Mucosa of descending colon (tissue), 3 donors: ENCODE data around the gene C1orf198. TPM values are rescaled to one million over a fixed set of nuclear protein-coding genes. Genes with fewer than 3 reads are reported as not detected.

Source experiments
- ATAC-seq: fragments of 200-7000 bp; cut with Tn5 transposase; one replicate; pipeline ENCODE4 v1.9.1; 2020; ENCODE audit warnings: mild to moderate bottlenecking, moderate library complexity
- DNase-seq, 3 donors: peaks; one replicate each; pipeline ENCODE4 v3.0.0-alpha.2; 2020
- H3K36me3 ChIP-seq: fragments of 200-600 bp; one replicate; pipeline ENCODE4 v1.8.0; 2021; ENCODE audit warnings: low read depth, mild to moderate bottlenecking
- H3K4me1 ChIP-seq: fragments of 200-600 bp; one replicate; pipeline ENCODE4 v1.8.0; 2021; ENCODE audit warnings: low read depth, mild to moderate bottlenecking
- H3K4me3 ChIP-seq: fragments of 200-600 bp; one replicate; pipeline ENCODE4 v1.8.0; 2021; ENCODE audit warnings: mild to moderate bottlenecking
- H3K9me3 ChIP-seq: fragments of 200-600 bp; one replicate; pipeline ENCODE4 v1.8.0; 2021; ENCODE audit warnings: mild to moderate bottlenecking
- intact Hi-C, 2 donors: fragments of 100-400 bp; cut with DNase I in 1 of 2; cut with micrococcal nuclease in 1 of 2; formaldehyde crosslinking; loops; one replicate each; pipeline versions ENCODE4 v1.11.0 to v1.11.1; 2022; cut with DNase I, micrococcal nuclease
- total RNA-seq, 3 donors: library from RNA; stranded (reverse); fragmentation: NEBNext Ultra II Directional in 2 of 3; extraction: Animal tissue kit (Norgen Biotek cat#: 25700) in 2 of 3; gene quantifications; one replicate each; pipeline versions ENCODE4 v1.2.1 to v1.2.4, GENCODE V29; 2021 to 2023
- TF ChIP-seq, protein P1 (sequence below): fragments of 200-600 bp; IDR thresholded peaks from one replicate; pipeline ENCODE4 v1.8.0; 2022; ENCODE audit warnings: antibody characterized with exemption, mild to moderate bottlenecking
- donor health status: DM: no; HTN: no; CAD: no; lungs with moderate emphysema.
- donor health status: DM: no; HTN: no; CAD: no.
- donor health status: DM: no; HTN: yes; CAD: no.

C1orf198 gene
- total RNA-seq, 3 donors from 2014 or later: 9.8 to 35.9 (median 15.5) TPM

DNA sequence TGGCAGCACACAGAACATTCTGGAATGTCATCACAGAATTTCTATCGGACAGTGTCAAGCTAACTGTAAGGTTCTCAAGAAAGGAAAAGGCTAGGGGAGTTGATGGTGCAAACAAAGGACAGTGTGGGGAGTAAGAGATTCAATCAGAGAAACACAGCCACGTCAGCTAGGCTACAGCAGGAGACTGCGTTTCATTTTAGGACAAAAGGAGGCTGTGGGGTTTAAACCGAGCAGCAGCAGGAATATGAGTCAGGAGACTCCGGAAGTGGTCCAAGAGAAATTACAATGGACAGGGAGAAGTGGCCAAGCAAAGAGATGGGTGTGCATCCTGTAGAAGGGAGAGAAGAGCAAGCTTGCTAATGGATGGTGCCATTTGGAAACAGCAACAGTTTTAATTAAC lies 37.4 kb upstream of the C1orf198 start:
- DNase-seq: no peak
- H3K36me3 ChIP-seq: no peaks in the 10 kb centered on the region
- intact Hi-C loops: no loop called here

DNA sequence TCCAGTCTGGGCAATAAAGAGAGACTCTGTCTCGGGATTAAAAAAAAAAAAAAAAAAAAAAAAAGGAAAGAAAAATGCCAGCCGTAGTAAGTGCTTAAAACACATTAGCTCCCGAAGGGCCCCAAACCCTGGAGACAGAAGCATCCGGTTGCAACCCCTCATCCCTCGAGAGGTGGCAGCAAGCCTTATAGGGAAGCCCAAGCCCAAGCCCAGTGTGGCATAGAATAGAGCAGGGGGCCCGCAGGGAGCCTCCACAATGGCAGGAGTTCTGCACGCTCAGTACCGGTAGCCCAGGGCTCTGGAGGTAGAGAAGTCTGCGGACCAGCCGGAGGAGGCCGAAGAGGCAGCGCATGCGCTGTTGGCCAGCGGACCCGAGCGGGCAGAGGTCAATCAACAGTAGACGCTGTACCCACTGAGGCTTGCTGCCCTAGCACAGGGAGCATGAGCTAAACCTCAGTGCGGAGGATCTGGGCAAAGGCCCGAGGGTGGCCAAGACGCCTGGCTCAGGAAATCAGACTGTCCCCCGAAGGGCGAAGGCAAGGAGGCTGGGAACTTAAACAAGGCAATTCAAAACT lies 34.1 kb upstream of the C1orf198 start:
- Histone ChIP-seq H3K9me3 (no peaks in the 10 kb centered on the region), H3K4me3 (no peak overlapping the region), H3K36me3 (no peaks in the 10 kb centered on the region), H3K4me1 (no peaks in the 10 kb centered on the region)
- TF ChIP-seq, protein P1, sequence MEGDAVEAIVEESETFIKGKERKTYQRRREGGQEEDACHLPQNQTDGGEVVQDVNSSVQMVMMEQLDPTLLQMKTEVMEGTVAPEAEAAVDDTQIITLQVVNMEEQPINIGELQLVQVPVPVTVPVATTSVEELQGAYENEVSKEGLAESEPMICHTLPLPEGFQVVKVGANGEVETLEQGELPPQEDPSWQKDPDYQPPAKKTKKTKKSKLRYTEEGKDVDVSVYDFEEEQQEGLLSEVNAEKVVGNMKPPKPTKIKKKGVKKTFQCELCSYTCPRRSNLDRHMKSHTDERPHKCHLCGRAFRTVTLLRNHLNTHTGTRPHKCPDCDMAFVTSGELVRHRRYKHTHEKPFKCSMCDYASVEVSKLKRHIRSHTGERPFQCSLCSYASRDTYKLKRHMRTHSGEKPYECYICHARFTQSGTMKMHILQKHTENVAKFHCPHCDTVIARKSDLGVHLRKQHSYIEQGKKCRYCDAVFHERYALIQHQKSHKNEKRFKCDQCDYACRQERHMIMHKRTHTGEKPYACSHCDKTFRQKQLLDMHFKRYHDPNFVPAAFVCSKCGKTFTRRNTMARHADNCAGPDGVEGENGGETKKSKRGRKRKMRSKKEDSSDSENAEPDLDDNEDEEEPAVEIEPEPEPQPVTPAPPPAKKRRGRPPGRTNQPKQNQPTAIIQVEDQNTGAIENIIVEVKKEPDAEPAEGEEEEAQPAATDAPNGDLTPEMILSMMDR: no peak
- ATAC-seq: no peak
- intact Hi-C loops: no loop called here
- no peak for DNase-seq

More for the DNA sequence above, 37.4 kb upstream of the C1orf198 start:
- H3K9me3 ChIP-seq: no peaks in the 10 kb centered on the region
- no peak for ATAC-seq
- no peaks in the 10 kb centered on the region for H3K4me1 ChIP-seq
- H3K4me3 ChIP-seq: no peak overlapping the region
- TF ChIP-seq, protein P1: no peak

DNA sequence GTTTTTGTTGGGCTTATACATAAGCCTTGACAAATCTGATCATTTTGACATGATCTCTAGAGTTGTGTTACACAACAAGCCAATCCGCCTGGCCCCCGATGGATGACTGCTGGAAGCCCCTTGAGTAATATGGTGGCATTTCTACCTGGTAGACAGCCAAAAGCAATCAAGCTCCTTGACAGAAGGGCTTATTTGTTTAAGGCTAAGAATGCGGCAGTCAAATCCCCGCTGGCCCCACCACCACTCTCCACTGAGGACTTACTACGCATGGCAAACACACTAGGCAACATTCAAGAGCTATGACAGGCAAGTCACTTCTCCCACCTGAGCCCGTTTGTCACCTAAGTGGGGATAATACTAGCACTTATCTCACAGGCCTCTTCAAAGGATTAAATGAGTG lies 33.4 kb upstream of the C1orf198 start:
- DNase-seq (no peak), ATAC-seq (no peak)
- no peaks in the 10 kb centered on the region for H3K4me1 ChIP-seq
- H3K4me3 ChIP-seq: no peak overlapping the region
- H3K36me3 ChIP-seq: no peaks in the 10 kb centered on the region
- intact Hi-C loops: no loop called here
- no peaks in the 10 kb centered on the region for H3K9me3 ChIP-seq
- TF ChIP-seq, protein P1: no peak

DNA sequence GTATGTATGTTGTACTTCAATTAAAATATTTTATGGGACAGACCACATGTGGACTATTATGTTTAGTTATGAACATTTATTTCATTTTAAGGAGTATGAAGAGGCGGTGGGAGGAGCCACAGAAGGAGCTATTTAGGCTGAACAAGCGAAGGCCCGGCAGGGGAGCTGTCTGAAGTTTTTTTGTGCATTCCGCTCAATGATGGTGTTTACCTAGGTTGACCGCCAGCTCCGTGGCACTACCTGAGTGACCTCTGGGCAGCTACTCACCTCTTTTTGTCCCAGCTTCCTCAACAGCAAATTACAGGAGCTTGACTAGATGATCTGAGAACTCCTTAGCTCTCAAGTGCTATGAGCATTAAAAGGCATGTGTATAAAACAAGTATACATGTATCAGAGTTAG lies 32.7 kb upstream of the C1orf198 start:
- intact Hi-C loops: no loop called here
- Histone ChIP-seq H3K36me3 (no peaks in the 10 kb centered on the region), H3K4me3 (no peak overlapping the region), H3K9me3 (no peaks in the 10 kb centered on the region), H3K4me1 (no peaks in the 10 kb centered on the region)
- ATAC-seq (no peak), DNase-seq (no peak)
- TF ChIP-seq, protein P1: no peak

DNA sequence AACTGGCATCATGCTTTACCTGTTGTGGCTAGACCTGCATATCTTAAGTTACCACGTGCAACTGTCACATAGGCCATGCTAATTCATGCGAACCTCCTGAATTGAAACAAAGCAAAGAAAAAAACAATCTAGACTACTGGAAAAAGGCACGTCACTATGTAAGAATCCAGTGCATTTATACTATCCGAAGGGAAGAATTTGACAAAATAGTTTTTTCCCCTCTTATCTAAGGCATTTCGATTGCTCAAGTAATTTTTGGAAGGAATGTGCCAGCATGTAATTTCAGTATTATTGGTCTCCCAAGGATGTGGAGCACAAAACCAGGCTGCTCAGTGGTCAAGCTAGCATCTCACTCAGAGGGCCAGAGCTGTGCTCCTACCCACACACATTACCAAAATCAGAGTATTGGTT lies 31.5 kb upstream of the C1orf198 start:
- TF ChIP-seq, protein P1: no peak
- no peaks in the 10 kb centered on the region for H3K9me3 ChIP-seq
- no peak for ATAC-seq

DNA sequence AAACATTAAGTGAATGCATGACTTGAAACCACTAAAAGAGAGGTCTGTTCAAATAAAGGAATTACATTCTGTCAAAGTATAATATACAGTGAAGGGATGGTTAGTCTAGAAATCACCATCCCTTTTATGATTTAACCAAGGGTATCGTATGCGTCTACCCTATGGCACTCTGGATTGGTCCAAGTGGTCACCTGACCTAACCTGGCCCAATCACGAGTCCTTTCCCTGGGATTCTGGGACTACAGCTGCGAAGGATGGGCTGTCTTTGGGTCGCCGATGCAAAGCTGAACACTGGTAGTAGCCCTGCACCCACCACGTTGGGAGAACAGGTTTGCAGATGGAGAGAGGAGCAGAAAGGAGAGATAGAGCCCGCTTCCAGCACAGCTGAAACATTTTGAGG lies 30.4 kb upstream of the C1orf198 start:
- H3K4me1 ChIP-seq: no peaks in the 10 kb centered on the region
- H3K4me3 ChIP-seq: no peak overlapping the region
- DNase-seq: no peak
- TF ChIP-seq, protein P1: no peak
- H3K9me3 ChIP-seq: no peaks in the 10 kb centered on the region
- no peak for ATAC-seq
- intact Hi-C loops: no loop called here
- no peaks in the 10 kb centered on the region for H3K36me3 ChIP-seq

More for the DNA sequence above, 31.5 kb upstream of the C1orf198 start:
- no peaks in the 10 kb centered on the region for H3K36me3 ChIP-seq
- intact Hi-C loops: no loop called here
- H3K4me3 ChIP-seq: no peak overlapping the region
- no peak for DNase-seq
- no peaks in the 10 kb centered on the region for H3K4me1 ChIP-seq
